ENCODE data around the gene FLT3. TPM values are rescaled to one million over a fixed set of nuclear protein-coding genes. Genes with fewer than 3 reads are reported as not detected.
"Not testable (repeated sequence)": the region's sequence is repeated elsewhere in the genome, so short reads cannot be mapped to it uniquely, and the experiment has no call there.

FLT3 gene
- total RNA-seq, 2 experiments from 2014 or later, result 0.39 to 0.55 TPM

GRCh38 chr13:27964741-27965323, 135.5 kb downstream of the FLT3 start:
- Histone ChIP-seq H3K4me3 (ENCODE audit: low read length) (no peak overlapping the region), H3K27ac (ENCODE audit: low read depth in 1 of 2, low read length in 2 of 2) (no peak overlapping the region), H3K4me1 (ENCODE audit: insufficient read depth, low read length) (peaks cover 33% of the 10 kb centered on the region), H3K9me3 (ENCODE audit: control insufficient read depth in 1 of 2, insufficient read depth in 1 of 2, low read length in 2 of 2) (peaks cover 0 to 14% of the 10 kb centered on the region in 2 experiments), H3K36me3 (ENCODE audit: insufficient read depth, low read length) (no peaks in the 10 kb centered on the region), H3K27me3 (ENCODE audit: control insufficient read depth in 1 of 2, insufficient read depth in 2 of 2, low read length in 2 of 2) (peaks cover 74 to 92% of the 10 kb centered on the region in 2 experiments)
- Mint-ChIP-seq H3K27ac (no peak overlapping the region), H3K27me3 (peaks cover 83% of the 10 kb centered on the region), H3K36me3 (ENCODE audit: low read depth) (no peaks in the 10 kb centered on the region), H3K4me1 (ENCODE audit: low read depth) (peaks cover 23% of the 10 kb centered on the region), H3K4me3 (no peak overlapping the region), H3K9me3 (no peaks in the 10 kb centered on the region)
- ChIA-PET CTCF (no interaction called here), POLR2A (no interaction called here)
- DNase-seq (no peak), ATAC-seq (ENCODE audit: poor library complexity) (no peak)
- no peak for TF ChIP-seq CTCF (IDR thresholded peaks at IDR 0.05)
- intact Hi-C loops (cut with DNase I, micrococcal nuclease), result no loop called here

- H3K27ac ChIP-seq (ENCODE audit: low read depth in 1 of 2, low read length in 2 of 2); DNase-seq; intact Hi-C loops (cut with DNase I, micrococcal nuclease); H3K27ac Mint-ChIP-seq; CTCF ChIA-PET; H3K4me3 Mint-ChIP-seq; H3K9me3 Mint-ChIP-seq; ATAC-seq (ENCODE audit: poor library complexity); POLR2A ChIA-PET; H3K36me3 Mint-ChIP-seq (ENCODE audit: low read depth); H3K36me3 ChIP-seq (ENCODE audit: insufficient read depth, low read length); H3K4me3 ChIP-seq (ENCODE audit: low read length): not testable (repeated sequence)
- peaks cover 83% of the 10 kb centered on the region for H3K27me3 Mint-ChIP-seq
- peaks cover 17% of the 10 kb centered on the region for H3K4me1 Mint-ChIP-seq (ENCODE audit: low read depth)
- H3K4me1 ChIP-seq (ENCODE audit: insufficient read depth, low read length), result peaks cover 33% of the 10 kb centered on the region
- H3K9me3 ChIP-seq (ENCODE audit: control insufficient read depth in 1 of 2, insufficient read depth in 1 of 2, low read length in 2 of 2), result peaks cover 0 to 14% of the 10 kb centered on the region in 2 experiments
- peaks cover 79 to 90% of the 10 kb centered on the region in 2 experiments for H3K27me3 ChIP-seq (ENCODE audit: control insufficient read depth in 1 of 2, insufficient read depth in 2 of 2, low read length in 2 of 2)
Observed at GRCh38 chr13:27964206-27964605, 136.2 kb downstream of the FLT3 start.

- Mint-ChIP-seq H3K9me3 (no peaks in the 10 kb centered on the region), H3K4me1 (ENCODE audit: low read depth) (peaks cover 14% of the 10 kb centered on the region), H3K27me3 (peaks cover 87% of the 10 kb centered on the region), H3K36me3 (ENCODE audit: low read depth) (no peaks in the 10 kb centered on the region), H3K4me3 (no peak overlapping the region), H3K27ac (no peak overlapping the region)
- DNase-seq, result no peak
- H3K27ac ChIP-seq (ENCODE audit: low read depth in 1 of 2, low read length in 2 of 2), result no peak overlapping the region
- CTCF ChIA-PET, result no interaction called here
- H3K4me3 ChIP-seq (ENCODE audit: low read length), result no peak overlapping the region
- no peaks in the 10 kb centered on the region for H3K36me3 ChIP-seq (ENCODE audit: insufficient read depth, low read length)
- peaks cover 0 to 14% of the 10 kb centered on the region in 2 experiments for H3K9me3 ChIP-seq (ENCODE audit: control insufficient read depth in 1 of 2, insufficient read depth in 1 of 2, low read length in 2 of 2)
- POLR2A ChIA-PET, result no interaction called here
- peaks cover 80 to 90% of the 10 kb centered on the region in 2 experiments for H3K27me3 ChIP-seq (ENCODE audit: control insufficient read depth in 1 of 2, insufficient read depth in 2 of 2, low read length in 2 of 2)
- no peak for TF ChIP-seq CTCF (IDR thresholded peaks at IDR 0.05)
- intact Hi-C loops (cut with DNase I, micrococcal nuclease), result no loop called here
- no peak for ATAC-seq (ENCODE audit: poor library complexity)
- H3K4me1 ChIP-seq (ENCODE audit: insufficient read depth, low read length), result peaks cover 33% of the 10 kb centered on the region
Observed at GRCh38 chr13:27963491-27963890, 136.9 kb downstream of the FLT3 start.

GRCh38 chr13:27962982-27963381, 137.4 kb downstream of the FLT3 start:
- CTCF ChIA-PET, result no interaction called here
- H3K27me3 Mint-ChIP-seq, result peaks cover 91% of the 10 kb centered on the region
- ATAC-seq (ENCODE audit: poor library complexity) (no peak), DNase-seq (no peak)
- intact Hi-C loops (cut with DNase I, micrococcal nuclease), result no loop called here
- H3K9me3 Mint-ChIP-seq, result no peaks in the 10 kb centered on the region
- peaks cover 28% of the 10 kb centered on the region for H3K4me1 ChIP-seq (ENCODE audit: insufficient read depth, low read length)
- no peak for TF ChIP-seq CTCF (IDR thresholded peaks at IDR 0.05)
- POLR2A ChIA-PET, result no interaction called here
- peaks cover 13% of the 10 kb centered on the region for H3K4me1 Mint-ChIP-seq (ENCODE audit: low read depth)
- no peak overlapping the region for H3K4me3 Mint-ChIP-seq
- H3K9me3 ChIP-seq (ENCODE audit: control insufficient read depth in 1 of 2, insufficient read depth in 1 of 2, low read length in 2 of 2), result peaks cover 0 to 14% of the 10 kb centered on the region in 2 experiments
- H3K36me3 Mint-ChIP-seq (ENCODE audit: low read depth), result no peaks in the 10 kb centered on the region
- peaks cover 78 to 90% of the 10 kb centered on the region in 2 experiments for H3K27me3 ChIP-seq (ENCODE audit: control insufficient read depth in 1 of 2, insufficient read depth in 2 of 2, low read length in 2 of 2)
- H3K4me3 ChIP-seq (ENCODE audit: low read length), result no peak overlapping the region
- H3K27ac Mint-ChIP-seq, result no peak overlapping the region
- no peak overlapping the region for H3K27ac ChIP-seq (ENCODE audit: low read depth in 1 of 2, low read length in 2 of 2)
- H3K36me3 ChIP-seq (ENCODE audit: insufficient read depth, low read length), result no peaks in the 10 kb centered on the region

Measured in CD4-positive, alpha-beta T cell (primary cell).